ENCODE data around the gene SETD5. TPM values are rescaled to one million over a fixed set of nuclear protein-coding genes. Genes with fewer than 3 reads are reported as not detected.
"Not testable (repeated sequence)": the region's sequence is repeated elsewhere in the genome, so short reads cannot be mapped to it uniquely, and the experiment has no call there.

SETD5 gene
- total RNA-seq, 3 donors from 2014 or later, result 94.8 to 132 (median 101) TPM

DNA sequence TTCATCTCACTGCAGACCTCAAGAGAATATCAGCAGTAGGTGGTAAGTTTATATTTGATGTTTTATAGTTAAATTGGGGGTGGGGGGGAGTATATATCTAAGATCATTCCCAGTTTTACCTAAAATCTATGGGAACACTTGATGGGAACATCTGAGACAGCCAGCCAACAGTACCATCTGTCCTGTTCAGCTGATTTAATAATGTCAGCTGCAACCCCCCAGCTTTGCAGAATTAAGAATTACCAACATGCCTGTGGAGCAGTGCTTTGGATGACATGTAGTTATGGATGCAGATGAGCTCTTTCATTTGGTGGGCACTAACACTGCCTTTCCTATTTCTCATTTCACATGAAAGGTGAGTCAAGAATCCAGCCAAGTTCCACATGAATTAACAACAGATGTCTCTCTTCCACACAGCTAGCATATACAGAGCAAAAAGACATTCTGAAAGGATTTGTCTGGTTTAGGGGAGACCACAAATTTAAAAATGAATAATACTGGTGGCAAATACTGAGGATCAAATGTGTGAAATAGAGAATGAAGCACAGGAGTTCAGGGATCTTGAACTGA is 76.2 kb downstream of the SETD5 start:
- intact Hi-C loops (cut with DNase I, micrococcal nuclease), result no loop called here
- TF ChIP-seq, protein P1, sequence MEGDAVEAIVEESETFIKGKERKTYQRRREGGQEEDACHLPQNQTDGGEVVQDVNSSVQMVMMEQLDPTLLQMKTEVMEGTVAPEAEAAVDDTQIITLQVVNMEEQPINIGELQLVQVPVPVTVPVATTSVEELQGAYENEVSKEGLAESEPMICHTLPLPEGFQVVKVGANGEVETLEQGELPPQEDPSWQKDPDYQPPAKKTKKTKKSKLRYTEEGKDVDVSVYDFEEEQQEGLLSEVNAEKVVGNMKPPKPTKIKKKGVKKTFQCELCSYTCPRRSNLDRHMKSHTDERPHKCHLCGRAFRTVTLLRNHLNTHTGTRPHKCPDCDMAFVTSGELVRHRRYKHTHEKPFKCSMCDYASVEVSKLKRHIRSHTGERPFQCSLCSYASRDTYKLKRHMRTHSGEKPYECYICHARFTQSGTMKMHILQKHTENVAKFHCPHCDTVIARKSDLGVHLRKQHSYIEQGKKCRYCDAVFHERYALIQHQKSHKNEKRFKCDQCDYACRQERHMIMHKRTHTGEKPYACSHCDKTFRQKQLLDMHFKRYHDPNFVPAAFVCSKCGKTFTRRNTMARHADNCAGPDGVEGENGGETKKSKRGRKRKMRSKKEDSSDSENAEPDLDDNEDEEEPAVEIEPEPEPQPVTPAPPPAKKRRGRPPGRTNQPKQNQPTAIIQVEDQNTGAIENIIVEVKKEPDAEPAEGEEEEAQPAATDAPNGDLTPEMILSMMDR (IDR thresholded peaks at IDR 0.05), result no peak
- no peaks in the 10 kb centered on the region for H3K4me1 ChIP-seq (ENCODE audit: low read depth)
- no peak for ATAC-seq
- H3K36me3 ChIP-seq (ENCODE audit: low read depth), result peaks cover 12% of the 10 kb centered on the region
- no peak for DNase-seq
- H3K4me3 ChIP-seq, result no peak overlapping the region
- H3K9me3 ChIP-seq, result no peaks in the 10 kb centered on the region

DNA sequence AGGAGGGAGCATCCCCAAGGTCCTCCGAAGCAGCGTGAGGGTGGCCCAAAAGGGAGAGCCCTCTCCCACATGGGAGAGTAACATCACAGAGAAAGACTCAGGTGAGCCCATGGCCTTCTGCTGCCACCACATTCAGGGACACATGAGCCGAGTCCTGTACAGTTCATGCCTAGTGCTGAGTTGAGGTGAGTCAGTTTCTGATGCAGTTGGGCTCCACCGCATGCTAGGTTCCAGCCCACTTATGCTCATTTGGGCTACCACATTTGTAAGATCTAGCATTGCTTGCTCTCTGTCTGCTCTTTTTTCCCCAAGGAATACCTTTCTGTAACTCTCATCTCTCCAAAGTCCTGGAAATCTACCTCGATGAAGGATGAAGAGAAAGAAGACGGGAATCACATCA is 77.1 kb downstream of the SETD5 start:
- intact Hi-C loops (cut with DNase I, micrococcal nuclease), result no loop called here
- no peaks in the 10 kb centered on the region for H3K9me3 ChIP-seq
- no peak overlapping the region for H3K4me3 ChIP-seq
- TF ChIP-seq, protein P1 (IDR thresholded peaks at IDR 0.05), result no peak
- peaks cover 12% of the 10 kb centered on the region for H3K36me3 ChIP-seq (ENCODE audit: low read depth)
- H3K4me1 ChIP-seq (ENCODE audit: low read depth), result no peaks in the 10 kb centered on the region
- DNase-seq (no peak), ATAC-seq (no peak)

DNA sequence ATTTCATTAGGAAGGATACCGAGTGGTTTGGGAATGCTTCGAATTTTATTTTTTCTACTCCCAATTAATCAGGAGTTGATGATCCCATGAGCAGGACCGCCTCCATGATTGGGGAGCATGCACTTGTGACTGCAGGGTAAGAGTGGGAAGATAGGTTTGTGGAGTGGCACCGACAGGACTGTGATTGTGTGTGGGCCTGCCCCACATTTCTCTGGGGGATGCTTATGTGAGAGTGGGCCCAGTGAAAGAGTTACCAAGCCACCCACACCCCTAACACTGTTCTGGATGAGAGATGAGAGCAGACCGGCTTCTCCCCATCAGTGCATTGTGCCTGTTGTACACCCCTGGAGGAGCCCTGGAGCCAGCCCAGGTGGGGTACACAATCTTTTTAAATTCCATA is 79.5 kb downstream of the SETD5 start:
- Histone ChIP-seq H3K9me3 (no peaks in the 10 kb centered on the region), H3K4me3 (no peak overlapping the region), H3K4me1 (ENCODE audit: low read depth) (no peaks in the 10 kb centered on the region), H3K36me3 (ENCODE audit: low read depth) (peaks cover 17% of the 10 kb centered on the region)
- ATAC-seq (no peak), DNase-seq (no peak)
- TF ChIP-seq, protein P1 (IDR thresholded peaks at IDR 0.05), result no peak
- intact Hi-C loops (cut with DNase I, micrococcal nuclease), result no loop called here

DNA sequence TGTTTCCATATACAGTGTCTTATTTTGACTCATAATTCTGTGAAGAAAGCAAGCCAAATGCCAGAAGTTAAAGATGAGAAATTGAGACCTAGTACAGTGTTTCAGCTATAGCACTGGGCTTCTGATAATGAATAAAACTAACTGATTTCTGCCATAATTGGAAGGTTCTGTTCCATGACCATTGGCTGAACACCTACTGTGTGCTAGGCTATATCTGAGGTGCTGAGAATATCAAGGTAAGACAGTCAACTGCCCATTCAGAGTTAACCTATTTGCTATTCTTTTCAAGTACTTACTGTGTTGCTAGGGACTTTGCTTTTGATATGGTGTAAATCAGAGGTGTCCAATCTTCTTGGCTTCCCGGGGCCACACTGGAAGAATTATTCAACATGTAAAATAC is 82.8 kb downstream of the SETD5 start:
- intact Hi-C loops (cut with DNase I, micrococcal nuclease), result no loop called here
- ATAC-seq (no peak), DNase-seq (no peak)
- H3K4me3 ChIP-seq, result no peak overlapping the region
- H3K4me1 ChIP-seq (ENCODE audit: low read depth), result no peaks in the 10 kb centered on the region
- H3K9me3 ChIP-seq, result no peaks in the 10 kb centered on the region
- TF ChIP-seq, protein P1 (IDR thresholded peaks at IDR 0.05), result no peak
- H3K36me3 ChIP-seq (ENCODE audit: low read depth), result peaks cover 16% of the 10 kb centered on the region

DNA sequence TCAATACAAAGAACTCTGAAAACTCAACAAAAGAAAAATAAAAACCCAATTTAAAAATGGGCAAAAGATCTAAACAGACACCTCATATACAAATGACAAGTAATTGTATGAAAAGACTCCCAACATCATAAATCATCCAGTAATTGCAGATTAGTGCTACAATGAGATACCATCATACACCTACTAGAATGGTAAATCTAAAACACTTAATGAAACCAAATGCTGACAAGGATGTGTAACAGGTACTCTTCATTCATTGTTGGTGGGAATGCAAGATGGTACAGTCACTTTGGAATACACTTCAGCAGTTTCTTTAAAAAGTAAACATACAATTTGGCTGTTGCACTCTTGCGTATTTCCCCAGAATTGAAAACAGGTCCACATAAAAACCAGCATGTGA is 87.8 kb downstream of the SETD5 start:
- no peak overlapping the region for H3K4me3 ChIP-seq
- no peak for DNase-seq
- H3K4me1 ChIP-seq (ENCODE audit: low read depth), result no peaks in the 10 kb centered on the region
- H3K9me3 ChIP-seq, result no peaks in the 10 kb centered on the region
- peaks cover 4% of the 10 kb centered on the region for H3K36me3 ChIP-seq (ENCODE audit: low read depth)
- ATAC-seq, result no peak
- TF ChIP-seq, protein P1 (IDR thresholded peaks at IDR 0.05), result no peak
- intact Hi-C loops (cut with DNase I, micrococcal nuclease), result no loop called here

DNA sequence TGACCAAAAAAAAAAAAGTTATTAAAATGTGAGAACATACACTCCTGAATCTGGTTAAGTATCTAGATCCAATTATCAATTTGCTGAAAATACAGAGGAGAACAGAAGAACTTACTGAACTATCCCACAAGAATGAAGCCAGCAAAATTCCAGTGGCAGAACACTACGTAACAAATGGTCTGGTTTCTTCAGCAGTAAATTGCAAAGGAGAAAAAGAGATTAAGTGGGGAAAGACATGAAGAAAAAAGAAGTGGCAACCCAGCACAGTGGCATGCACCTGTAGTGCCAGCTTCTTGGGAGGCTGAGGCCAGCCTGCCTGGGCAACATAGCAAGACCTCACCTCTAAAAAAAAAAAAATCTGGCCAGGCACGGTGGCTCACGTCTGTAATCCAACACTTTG is 94.1 kb downstream of the SETD5 start:
- no peak overlapping the region for H3K4me3 ChIP-seq
- no peaks in the 10 kb centered on the region for H3K9me3 ChIP-seq
- intact Hi-C loops (cut with DNase I, micrococcal nuclease), result no loop called here
- H3K36me3 ChIP-seq (ENCODE audit: low read depth), result no peaks in the 10 kb centered on the region
- no peak for ATAC-seq
- TF ChIP-seq, protein P1 (IDR thresholded peaks at IDR 0.05), result no peak
- DNase-seq, result no peak
- H3K4me1 ChIP-seq (ENCODE audit: low read depth), result no peaks in the 10 kb centered on the region

DNA sequence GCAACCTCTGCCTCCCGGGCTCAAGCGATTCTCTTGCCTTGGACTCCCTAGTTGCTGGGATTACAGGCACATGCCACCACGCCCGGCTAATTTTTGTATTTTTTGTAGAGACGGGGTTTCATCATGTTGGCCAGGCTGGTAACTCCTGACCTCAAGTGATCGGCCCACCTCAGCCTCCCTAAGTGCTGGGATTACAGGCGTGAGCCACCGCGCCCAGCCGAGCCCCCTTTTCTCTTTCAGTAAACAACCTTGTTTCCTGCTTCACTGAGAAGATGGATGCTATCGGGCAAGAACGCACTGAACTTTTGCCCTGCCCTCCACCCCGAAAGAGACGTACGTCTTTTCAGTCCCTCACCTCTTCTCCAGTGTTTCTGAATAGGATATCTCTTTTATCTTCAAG is 96.6 kb downstream of the SETD5 start:
- intact Hi-C loops (cut with DNase I, micrococcal nuclease); H3K9me3 ChIP-seq; H3K36me3 ChIP-seq (ENCODE audit: low read depth); DNase-seq; H3K4me3 ChIP-seq; ATAC-seq; H3K4me1 ChIP-seq (ENCODE audit: low read depth): not testable (repeated sequence)
